Stimulated activated CD4-positive, alpha-beta T cell treated with anti-CD3 and anti-CD28 coated beads, TNF-alpha, amount 100 ng/mL, for 1 hour (primary cell): Measurements from ENCODE around the gene LRRC4C.
"Not testable (repeated sequence)": the region's sequence is repeated elsewhere in the genome, so short reads cannot be mapped to it uniquely, and the experiment has no call there.

Experiments used
- DNase-seq, 3 donors: peaks; one replicate each; pipeline ENCODE4 v3.0.0-alpha.2; 2020; ENCODE audit warnings: low read depth in 3 of 3, low spot score in 1 of 3

Gene LRRC4C

DNA sequence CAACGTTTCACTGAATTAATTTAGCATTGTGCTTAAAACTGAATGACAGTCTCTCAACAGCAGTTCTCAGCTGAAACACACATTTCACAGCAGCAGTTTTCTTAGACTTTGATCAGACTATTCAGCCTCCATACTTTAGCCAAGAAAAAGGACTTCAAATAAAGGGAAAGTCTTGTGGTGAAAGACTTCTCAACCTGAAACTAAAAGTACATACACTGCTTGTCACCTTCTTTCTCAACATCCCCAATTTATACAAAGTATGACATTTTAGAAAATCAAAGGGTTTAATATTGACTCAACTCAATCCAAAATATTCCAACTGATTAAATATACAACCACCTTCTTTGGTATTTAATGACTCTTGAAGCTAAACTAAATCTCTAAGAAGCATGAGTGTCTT, 419.0 kb downstream of the LRRC4C start:
- no peak for DNase-seq

DNA sequence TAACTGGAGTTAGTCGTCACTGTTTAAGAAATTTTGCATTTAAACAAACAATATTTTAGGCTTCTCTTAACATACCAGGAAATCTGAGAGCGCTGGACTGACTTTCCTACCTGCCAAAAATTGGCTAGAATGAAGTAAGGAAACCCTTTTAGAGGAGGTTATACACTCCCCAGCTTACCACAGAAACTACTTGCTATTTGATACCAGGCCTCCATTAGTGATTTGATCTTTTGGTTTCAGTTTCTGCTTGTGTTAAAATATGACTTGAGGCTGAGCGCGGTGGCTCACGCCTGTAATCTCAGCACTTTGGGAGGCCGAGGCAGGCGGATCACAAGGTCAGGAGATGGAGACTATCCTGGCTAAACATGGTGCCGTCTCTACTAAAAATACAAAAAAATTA, 419.9 kb downstream of the LRRC4C start:
- DNase-seq, result no peak

DNA sequence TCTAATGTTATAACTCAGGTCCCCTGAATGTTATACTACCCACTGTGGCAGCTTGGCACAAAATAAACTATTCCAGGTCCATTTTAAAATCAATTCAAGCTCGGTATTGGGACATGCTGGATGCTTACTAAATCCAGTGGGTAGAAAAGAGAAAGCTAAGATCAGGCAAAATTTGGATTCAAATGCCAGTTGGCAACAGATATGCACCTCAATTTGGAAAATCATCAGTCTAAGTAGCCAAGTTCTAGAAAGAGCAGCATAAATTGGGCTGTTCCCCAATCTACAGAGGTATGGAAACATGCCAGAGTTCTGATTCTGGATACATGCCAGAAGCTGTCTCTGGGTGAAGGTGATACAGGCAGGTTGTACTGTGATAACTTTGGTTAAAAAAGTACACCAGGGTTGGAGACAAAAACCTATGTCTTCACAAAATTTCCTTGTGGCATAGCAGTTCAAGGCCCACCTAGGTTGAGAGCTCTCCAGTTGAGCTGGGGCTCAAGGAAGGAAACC, 427.8 kb downstream of the LRRC4C start:
- DNase-seq, result no peak

DNA sequence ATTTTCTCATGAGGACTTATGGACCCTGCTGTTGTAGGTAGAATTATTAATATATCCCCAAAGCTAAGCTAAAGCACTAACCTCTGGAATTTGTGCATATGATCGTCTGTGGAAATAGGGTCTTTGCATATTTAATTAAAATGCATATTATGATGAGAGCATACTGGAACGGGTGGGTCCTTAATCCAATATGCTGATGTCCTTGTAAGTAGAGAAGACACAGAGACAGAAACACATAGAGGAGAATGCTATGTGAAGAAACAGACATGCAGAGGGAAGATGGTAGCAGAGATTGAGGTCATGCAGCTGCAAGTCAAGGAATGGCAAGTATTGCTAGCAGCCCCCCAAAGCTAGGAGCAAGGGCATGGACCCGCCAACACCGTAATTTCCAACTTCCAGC, 439.2 kb downstream of the LRRC4C start:
- no peak for DNase-seq

DNA sequence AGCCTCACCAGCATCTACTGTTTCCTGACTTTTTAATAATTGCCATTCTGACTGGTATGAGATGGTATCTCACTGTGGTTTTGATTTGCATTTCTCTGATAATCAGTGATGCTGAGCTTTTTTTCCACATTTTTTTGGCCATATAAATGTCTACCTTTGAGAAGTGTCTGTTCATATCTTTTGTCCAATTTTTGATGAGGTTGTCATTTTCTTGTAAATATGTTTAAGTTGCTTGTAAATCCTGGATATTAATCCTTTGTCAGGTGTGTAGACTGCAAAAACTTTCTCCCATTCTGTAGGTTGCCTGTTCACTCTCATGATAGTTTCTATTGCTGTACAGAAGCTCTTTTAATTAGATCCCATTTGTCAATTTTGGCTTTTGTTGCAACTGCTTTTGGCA, 439.8 kb downstream of the LRRC4C start:
- not testable (repeated sequence) for DNase-seq

DNA sequence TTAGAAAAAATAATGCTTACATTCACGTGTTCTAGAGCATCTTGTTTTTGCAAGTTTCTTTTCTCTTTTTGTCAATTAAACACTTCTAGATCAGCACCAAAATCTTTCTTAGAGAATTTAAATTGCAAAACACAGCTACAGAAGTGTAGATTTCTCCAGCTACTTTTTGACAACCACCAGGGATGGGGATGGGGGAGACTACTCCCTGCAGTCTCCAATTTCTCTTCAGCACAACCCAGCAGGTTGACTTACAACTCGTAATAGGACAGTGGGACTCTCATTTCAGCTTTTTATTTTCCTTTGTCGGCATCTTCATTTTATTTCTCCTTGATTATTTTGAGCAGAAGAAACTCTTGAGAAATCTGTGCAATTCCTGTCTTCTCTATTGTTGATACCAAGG, 441.2 kb downstream of the LRRC4C start:
- no peak for DNase-seq

DNA sequence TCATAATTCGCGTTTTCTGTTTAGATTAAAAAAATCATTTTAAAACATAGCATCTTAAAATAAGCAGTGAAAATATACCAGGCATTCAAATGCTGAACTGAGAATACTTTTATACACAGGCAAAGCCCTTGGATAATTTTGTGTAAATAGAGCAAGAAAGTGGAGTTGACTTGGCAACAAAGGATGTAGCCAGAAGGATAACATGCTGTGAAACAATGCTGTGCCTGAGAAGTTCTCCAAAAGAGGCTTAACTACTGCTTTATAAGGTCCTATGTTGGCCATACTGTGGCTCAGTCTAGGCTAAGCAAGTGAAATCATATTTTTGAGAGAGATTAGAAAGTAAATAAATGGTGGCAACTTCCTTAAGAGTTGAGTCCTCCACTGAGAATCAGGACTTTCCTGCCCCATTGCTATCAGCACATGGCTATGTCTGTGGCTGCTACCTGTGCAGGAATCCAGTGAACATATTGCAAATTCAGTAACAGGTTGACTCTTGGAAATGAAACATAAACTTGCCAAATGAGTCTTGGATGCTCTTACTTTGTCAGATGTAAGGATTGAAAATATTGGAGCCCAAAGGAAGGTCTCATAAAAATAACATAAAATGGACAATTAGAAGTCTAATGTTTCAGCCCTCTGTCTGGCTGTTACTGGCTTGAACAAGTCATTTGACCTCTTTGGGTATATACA, 448.9 kb downstream of the LRRC4C start:
- DNase-seq, result no peak

DNA sequence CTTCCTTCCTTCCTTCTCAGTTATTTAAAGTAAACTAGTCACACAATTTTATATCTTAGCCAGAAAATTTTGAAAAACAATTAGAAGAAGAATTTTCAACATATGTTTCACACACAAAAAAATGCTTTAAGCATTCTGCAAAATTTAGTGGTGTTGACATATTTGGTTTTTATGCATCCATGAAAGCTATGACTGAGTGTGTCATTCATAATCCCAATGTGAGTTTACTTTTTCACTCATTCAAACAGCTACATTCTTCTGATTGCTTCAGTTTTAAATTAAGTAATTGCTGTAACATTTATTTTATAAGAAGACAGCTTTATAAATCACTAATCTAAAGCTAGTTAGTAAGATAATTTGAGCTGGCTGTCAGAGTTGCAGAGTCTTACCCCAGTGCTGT, 453.5 kb downstream of the LRRC4C start:
- no peak for DNase-seq

DNA sequence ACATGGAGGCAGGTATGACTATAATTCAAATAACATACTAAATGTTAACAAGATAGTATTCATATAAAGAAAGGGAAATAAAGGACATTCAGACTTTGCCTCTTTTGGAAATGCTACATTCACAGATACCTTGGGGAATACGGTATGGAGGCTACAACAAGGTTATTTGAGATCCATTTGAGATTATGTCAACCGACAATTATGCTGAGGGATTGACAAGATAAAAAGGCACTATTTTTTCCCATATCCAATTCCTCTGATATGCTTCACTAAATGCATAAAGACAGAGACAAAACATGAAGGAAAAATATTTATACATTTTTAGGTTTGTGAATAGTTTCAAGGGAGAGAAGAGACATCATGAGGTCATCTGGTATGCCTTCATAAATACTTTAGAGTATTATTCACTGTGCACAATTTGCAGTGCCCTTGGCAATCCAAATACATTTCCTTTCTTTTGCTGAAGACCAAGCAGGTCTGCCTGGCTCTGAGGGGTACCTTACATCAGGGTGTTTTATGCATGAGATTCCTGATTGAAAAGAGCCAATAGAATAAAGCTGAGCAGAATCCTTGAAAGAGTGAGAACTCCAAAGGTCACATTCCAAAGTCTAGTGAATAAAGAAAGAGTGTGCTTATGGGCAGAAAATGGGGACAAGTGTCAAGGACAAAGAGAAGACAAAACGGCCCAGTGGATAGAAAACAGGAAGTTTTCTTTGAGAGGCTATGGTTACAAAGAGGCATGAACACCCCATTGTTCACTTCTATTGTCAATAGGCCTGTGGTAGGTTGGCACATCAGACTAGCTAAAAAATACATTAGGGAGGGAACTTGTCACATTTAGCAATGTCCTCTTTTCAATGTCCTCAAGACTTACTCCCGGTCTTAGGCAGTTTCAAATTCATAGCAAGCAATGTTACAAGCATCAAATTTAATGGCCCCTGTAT, 455.8 kb downstream of the LRRC4C start:
- DNase-seq, result no peak

DNA sequence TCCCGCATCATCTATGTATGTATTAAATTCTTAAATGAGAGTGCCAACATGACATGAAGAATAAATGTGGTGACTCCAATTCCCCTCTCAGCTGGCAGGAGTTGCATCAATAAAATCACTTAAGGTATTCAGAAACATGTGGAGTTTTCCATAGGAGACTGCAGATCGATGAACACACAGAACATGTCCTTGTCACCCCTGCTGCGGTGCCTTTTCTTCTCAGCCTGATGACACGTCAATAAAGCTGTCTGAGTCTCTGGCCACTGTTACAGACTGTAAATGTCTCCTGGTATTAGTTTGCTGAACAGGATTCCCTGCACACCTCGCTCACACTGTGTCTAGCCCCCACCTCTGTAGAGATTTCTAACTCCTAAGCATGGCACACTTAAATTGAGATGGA, 460.5 kb downstream of the LRRC4C start:
- DNase-seq, result no peak

DNA sequence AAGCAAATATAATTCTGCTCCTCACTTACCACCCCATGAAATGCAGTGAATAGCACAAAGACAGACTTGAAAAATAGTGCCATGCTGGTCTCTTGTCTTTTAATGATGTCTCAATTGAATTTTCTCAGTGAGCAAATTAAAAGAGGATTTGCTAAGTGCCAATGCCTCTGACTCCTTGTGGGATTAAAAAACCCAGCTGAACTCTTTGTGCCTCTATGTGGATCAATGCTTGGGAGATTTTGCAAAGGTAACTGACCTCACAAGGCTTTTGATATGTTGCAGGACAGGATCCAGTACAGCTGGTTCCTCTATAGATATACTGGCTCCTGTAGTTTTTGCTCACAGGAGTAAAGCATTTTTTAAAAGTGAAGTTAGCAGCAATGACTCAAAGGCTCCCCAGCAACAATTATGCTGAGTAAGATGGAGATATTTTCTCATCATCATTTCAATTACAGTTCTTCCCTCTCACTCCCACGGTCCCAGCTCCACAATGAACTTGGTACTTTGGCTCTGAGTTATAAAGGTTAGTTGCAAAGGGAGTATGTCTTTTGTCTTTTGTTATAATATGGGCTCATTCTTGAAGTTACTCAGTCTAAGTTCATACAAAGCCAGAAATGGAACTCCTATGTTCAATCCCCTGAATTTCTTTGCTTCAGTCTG, 471.5 kb downstream of the LRRC4C start:
- DNase-seq, result no peak

DNA sequence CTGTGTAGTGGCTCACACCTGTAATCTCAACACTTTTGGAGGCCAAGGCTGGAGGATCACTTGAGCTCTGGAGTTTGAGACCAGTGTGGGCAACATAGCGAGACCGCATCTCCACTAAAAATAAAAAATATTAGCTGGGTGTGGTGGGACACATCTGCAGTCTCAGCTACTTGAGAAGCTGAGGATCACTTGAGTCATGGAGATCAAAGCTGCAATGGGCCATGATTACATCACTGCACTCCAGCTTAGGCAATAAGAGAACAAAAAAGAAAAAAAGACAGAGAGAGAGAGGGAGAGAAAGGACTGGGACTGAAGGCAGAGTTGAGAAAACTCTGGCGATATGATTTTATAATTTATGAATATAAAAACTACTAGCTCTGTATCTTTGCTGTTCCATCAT, 473.1 kb downstream of the LRRC4C start:
- no peak for DNase-seq

DNA sequence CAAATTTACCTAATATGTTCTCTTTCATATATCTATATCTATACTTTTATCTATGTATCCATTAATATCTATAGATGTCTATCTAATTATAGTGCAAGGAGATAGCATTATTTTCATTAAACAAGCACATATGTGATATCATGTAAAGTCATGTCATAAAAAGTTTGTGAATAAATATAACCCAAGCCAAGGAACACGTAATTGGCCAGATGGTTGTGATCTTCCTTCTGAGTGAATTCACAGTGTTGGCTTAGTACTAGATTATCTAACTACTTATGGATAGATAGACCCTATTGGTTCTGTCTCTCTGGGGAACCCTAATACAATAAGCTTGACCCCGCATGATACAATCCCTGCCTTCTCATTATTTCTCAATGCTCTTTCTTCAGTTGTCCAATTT, 484.4 kb downstream of the LRRC4C start:
- no peak for DNase-seq

DNA sequence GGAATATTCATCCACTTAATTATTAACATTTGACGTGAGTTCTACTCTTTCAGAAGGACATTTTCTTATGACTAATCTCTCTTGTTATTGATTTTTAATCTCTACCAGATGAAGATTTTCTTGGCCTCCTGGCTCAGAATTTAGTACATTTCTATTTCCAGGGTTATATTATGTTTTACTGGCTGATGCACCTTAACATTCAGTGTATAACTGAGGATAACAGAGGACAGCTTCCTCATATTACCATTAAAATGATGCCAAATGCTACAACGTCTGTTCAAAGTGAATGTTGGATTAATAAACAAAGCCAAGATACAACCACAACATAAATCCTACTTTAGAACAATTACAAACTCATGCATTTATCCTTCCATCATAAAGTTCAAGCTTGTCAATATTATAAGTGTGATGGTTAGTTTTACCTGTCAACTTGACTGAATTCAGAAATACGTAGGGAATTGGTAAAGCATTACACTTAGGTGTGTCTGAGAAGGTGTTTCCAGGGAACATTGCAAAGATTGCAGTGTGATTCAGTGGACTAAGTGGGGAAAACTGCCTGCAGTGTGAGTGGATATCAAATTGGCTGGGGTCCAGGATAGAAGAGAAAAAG, 485.2 kb downstream of the LRRC4C start:
- no peak for DNase-seq

DNA sequence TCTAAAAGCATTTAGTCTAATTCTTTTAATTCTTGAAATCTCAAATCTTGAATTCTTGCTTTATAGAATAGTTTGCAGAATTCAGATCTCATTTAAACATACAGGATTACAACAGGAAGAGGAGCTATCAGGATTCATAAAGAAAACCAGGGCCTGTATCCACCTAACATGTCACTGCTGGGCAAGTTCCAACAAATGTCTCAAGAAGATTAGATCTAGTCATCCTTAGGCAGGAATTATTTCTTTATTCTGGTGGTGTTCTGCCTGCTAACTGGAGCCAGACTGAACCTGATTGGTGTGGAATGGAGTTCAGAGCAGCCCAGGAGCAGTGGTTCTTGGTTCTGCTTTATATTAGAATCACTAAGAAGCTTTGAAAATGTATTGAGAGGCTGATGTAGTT, 500.7 kb downstream of the LRRC4C start:
- no peak for DNase-seq

DNA sequence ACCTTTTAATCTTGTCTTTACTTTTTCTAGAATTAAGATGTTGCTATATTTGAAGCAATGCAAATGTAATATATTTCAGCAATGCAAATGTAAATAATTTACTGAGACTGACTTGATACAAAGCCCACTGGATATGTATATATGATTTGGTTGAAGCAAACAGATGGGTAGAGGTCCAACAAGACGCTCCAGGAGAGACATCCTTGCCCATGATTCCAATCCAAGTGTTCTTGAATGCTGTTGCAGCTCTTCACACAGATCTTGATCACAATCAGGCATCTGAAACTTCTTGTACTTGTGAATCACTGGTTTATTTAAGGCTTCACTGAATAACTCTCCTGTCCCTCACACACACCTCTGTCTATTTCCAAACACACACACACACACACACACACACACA, 507.0 kb downstream of the LRRC4C start:
- no peak for DNase-seq

DNA sequence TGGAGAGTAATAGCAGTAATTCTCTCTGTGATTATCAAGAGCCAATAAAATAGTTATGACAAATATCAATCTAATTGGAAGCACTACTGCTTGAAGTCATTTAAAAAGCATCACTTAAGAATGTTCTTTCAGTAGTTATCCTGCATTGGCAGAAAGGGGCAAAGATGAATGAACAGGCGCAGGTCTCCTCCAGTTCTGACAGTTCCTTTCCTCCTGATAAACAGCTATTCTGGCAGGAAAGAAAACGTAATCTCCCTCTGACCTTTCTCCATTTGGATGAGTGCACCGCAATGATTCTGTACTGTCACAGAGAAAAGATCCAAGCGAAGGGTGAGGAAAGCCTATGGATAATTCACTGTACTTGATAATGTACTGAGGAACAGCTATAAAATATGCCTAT, 521.5 kb downstream of the LRRC4C start:
- no peak for DNase-seq

DNA sequence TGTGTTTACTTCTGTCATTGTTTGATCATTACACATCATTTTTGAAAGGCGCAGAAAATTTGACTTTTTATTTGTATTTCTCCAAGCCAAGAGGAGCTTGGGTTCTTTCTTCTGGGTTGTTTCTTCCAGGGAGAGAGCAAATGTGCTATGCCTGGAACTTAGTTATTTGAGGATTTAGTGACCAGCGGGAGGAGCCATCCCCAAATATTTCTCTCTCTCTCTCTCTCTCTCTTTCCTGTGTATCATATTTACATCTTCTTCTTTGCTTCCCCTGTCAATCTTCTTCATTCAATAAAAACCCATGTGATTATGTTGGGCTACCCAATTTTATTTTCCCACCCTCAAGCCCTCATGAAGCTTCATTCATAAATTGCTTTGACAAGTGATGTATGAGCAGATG, 534.5 kb downstream of the LRRC4C start:
- DNase-seq, result no peak

DNA sequence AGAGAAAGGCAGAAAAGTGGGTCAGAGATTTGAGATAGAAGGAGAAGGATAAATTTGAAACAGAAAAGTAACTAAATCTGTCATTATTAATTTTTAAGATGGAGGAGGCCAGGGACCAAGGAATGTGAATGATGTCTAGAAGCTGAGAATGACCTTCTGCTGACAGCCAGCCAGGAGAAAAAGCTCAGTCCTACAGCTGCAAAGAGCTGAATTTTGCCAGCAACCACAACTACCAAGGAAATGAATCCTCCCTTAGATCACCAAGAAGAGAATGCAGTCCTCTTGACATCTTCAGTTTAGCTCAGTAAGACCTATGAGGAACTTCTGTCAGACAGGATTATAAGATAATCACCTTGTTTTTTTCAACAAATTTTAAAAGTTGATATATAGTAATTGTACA, 538.2 kb downstream of the LRRC4C start:
- no peak for DNase-seq

DNA sequence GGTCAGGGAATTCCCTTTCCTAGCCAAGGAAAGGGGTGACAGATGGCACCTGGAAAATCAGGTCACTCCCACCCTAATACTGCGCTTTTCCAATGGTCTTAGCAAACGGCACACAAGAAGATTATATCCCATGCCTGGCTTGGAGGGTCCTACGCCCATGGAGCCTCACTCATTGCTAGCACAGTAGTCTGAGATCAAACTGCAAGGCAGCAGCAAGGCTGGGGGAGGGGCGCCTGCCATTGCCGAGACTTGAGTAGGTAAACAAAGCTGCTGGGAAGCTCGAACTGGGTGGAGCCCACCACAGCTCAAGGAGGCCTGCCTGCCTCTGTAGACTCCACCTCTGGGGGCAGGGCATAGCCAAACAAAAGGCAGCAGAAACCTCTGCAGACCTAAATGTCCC, 548.7 kb downstream of the LRRC4C start:
- DNase-seq, result not testable (repeated sequence)

DNA sequence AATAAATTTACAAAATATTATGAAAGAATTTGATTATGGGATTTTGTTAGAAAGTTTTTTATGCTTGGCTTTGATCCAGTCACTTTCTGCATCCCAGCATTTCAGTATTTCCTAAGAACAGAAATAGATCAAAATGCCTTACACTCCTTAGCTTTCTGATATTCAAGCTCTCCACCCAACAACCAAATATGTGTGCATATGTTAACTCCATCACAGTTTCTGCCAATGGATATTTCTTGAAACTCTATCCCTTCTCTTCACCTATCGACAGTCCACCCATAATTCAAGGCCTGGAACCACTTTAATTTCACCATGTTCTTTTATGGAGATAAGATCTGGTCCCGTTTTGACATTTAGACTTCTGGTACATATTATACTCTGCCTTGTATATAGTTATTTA, 565.0 kb downstream of the LRRC4C start:
- DNase-seq, result no peak
